H9 (cell line): Measurements from ENCODE around the gene SPOCD1. TPM values are rescaled to one million over a fixed set of nuclear protein-coding genes. Genes with fewer than 3 reads are reported as not detected.

Experiments
- DNase-seq: peaks from one replicate; pipeline ENCODE4 v3.0.0-alpha.2; 2017
- H2AFZ ChIP-seq: one replicate; pipeline ENCODE4 v1.6.1; 2013; ENCODE audit warnings: mild to moderate bottlenecking, low read length, control low read depth, moderate library complexity
- H2AK5ac ChIP-seq: 2 replicates; pipeline ENCODE4 v1.6.1; 2013; ENCODE audit warnings: low read length, control low read depth, mixed read lengths; ENCODE audit not compliant: insufficient read length
- H2BK120ac ChIP-seq: one replicate; pipeline ENCODE4 v1.6.1; 2013; ENCODE audit warnings: low read depth, mild to moderate bottlenecking, low read length, control low read depth, inconsistent platforms; ENCODE audit not compliant: poor library complexity, severe bottlenecking
- H2BK12ac ChIP-seq: 2 replicates; pipeline ENCODE4 v1.6.1; 2013; ENCODE audit warnings: low read length, control low read depth, mixed read lengths, low read depth; ENCODE audit not compliant: insufficient read length
- H2BK15ac ChIP-seq: 2 replicates; pipeline ENCODE4 v1.6.1; 2013; ENCODE audit warnings: low read depth, low read length, control low read depth
- H2BK20ac ChIP-seq: one replicate; pipeline ENCODE4 v1.6.1; 2013; ENCODE audit warnings: low read depth, mild to moderate bottlenecking, low read length, control low read depth, inconsistent platforms; ENCODE audit not compliant: poor library complexity, severe bottlenecking
- H2BK5ac ChIP-seq: 2 replicates; pipeline ENCODE4 v1.6.1; 2013; ENCODE audit warnings: low read length, control low read depth, mixed read lengths; ENCODE audit not compliant: insufficient read length
- H3K14ac ChIP-seq: 2 replicates; pipeline ENCODE4 v1.6.1; 2013; ENCODE audit warnings: low read length, control low read depth; ENCODE audit not compliant: insufficient read depth
- H3K18ac ChIP-seq: 2 replicates; pipeline ENCODE4 v1.6.1; 2013; ENCODE audit warnings: low read depth, mild to moderate bottlenecking, mixed read lengths, low read length, control low read depth; ENCODE audit not compliant: insufficient read length
- H3K23ac ChIP-seq: 2 replicates; pipeline ENCODE4 v1.6.1; 2013; ENCODE audit warnings: low read length, control low read depth, mixed read lengths, low read depth; ENCODE audit not compliant: insufficient read length
- H3K23me2 ChIP-seq: 2 replicates; pipeline ENCODE4 v1.6.1; 2013; ENCODE audit warnings: low read depth, mild to moderate bottlenecking, mixed read lengths, low read length, control low read depth; ENCODE audit not compliant: insufficient read length, poor library complexity, severe bottlenecking
- H3K27ac ChIP-seq: 2 replicates; pipeline ENCODE4 v1.5.1; 2013; ENCODE audit warnings: low read length, control low read depth, mixed read lengths, low read depth; ENCODE audit not compliant: insufficient read length
- H3K27me3 ChIP-seq: 2 replicates; pipeline ENCODE4 v1.6.1; 2013; ENCODE audit warnings: low read length, control low read depth, inconsistent platforms; ENCODE audit not compliant: insufficient read depth
- H3K4ac ChIP-seq: 2 replicates; pipeline ENCODE4 v1.6.1; 2013; ENCODE audit warnings: low read depth, mild to moderate bottlenecking, control low read depth, inconsistent platforms, low read length, moderate library complexity
- H3K4me1 ChIP-seq: 2 replicates; pipeline ENCODE4 v1.6.1; 2013; ENCODE audit warnings: low read length, control low read depth, inconsistent platforms; ENCODE audit not compliant: insufficient read depth
- H3K4me2 ChIP-seq: 2 replicates; pipeline ENCODE4 v1.6.1; 2013; ENCODE audit warnings: low read length, control low read depth, mixed read lengths; ENCODE audit not compliant: insufficient read length, insufficient read depth
- H3K56ac ChIP-seq: 2 replicates; pipeline ENCODE4 v1.6.1; 2013; ENCODE audit warnings: low read depth, mild to moderate bottlenecking, mixed read lengths, low read length, control low read depth; ENCODE audit not compliant: insufficient read length
- H3K79me1 ChIP-seq: 2 replicates; pipeline ENCODE4 v1.6.1; 2013; ENCODE audit warnings: low read depth, mild to moderate bottlenecking, moderate library complexity, low read length, control low read depth, inconsistent platforms; ENCODE audit not compliant: insufficient read depth, poor library complexity, severe bottlenecking
- H3K79me2 ChIP-seq: 2 replicates; pipeline ENCODE4 v1.6.1; 2013; ENCODE audit warnings: low read length, control low read depth, inconsistent platforms; ENCODE audit not compliant: insufficient read depth
- H3K9ac ChIP-seq: 2 replicates; pipeline ENCODE4 v1.6.1; 2013; ENCODE audit warnings: low read length, control low read depth, mixed read lengths; ENCODE audit not compliant: insufficient read length; ENCODE audit errors: extremely low read depth
- H3K9me3 ChIP-seq: one replicate; pipeline ENCODE4 v1.6.1; 2013; ENCODE audit warnings: low read depth, low read length, inconsistent platforms; ENCODE audit not compliant: control insufficient read depth
- H3T11ph ChIP-seq: one replicate; pipeline ENCODE4 v1.6.1; 2013; ENCODE audit warnings: mild to moderate bottlenecking, low read length, control low read depth, inconsistent platforms
- H4K20me1 ChIP-seq: one replicate; pipeline ENCODE4 v1.6.1; 2013; ENCODE audit not compliant: control insufficient read depth, insufficient read length, insufficient read depth
- H4K5ac ChIP-seq: 2 replicates; pipeline ENCODE4 v1.6.1; 2013; ENCODE audit warnings: low read depth, mild to moderate bottlenecking, mixed read lengths, low read length, control low read depth; ENCODE audit not compliant: insufficient read length
- H4K8ac ChIP-seq: replicated peaks from 2 replicates; pipeline ENCODE4 v1.6.1; 2013; ENCODE audit warnings: low read length, control low read depth, mixed read lengths, low read depth; ENCODE audit not compliant: insufficient read length
- H4K91ac ChIP-seq: 2 replicates; pipeline ENCODE4 v1.6.1; 2013; ENCODE audit warnings: low read depth, mild to moderate bottlenecking, moderate library complexity, mixed read lengths, low read length, control low read depth; ENCODE audit not compliant: insufficient read length
- H3K27ac Mint-ChIP-seq, 3 experiments: 2 replicates in 2 of 3; 3 replicates in 1 of 3; pipeline ENCODE4 v1.8.0; 2020 to 2021; ENCODE audit warnings: mixed read lengths in 3 of 3, mild to moderate bottlenecking in 1 of 3, moderate library complexity in 1 of 3
- H3K27me3 Mint-ChIP-seq: 2 replicates; pipeline ENCODE4 v1.8.0; 2021; ENCODE audit warnings: low read depth, mild to moderate bottlenecking, moderate library complexity, mixed read lengths
- H3K36me3 Mint-ChIP-seq, 3 experiments: 2 replicates in 2 of 3; 3 replicates in 1 of 3; pipeline ENCODE4 v1.8.0; 2020 to 2021; ENCODE audit warnings: low read depth in 3 of 3, mixed read lengths in 3 of 3; ENCODE audit not compliant: insufficient read depth in 1 of 3
- H3K4me1 Mint-ChIP-seq, 2 experiments: 2 replicates each; pipeline ENCODE4 v1.8.0; 2020; ENCODE audit warnings: mixed read lengths in 2 of 2
- H3K4me3 Mint-ChIP-seq, 2 experiments: 2 replicates in 1 of 2; 3 replicates in 1 of 2; pipeline ENCODE4 v1.8.0; 2020 to 2021; ENCODE audit warnings: mild to moderate bottlenecking in 2 of 2, mixed read lengths in 2 of 2, moderate library complexity in 1 of 2
- H3K9me3 Mint-ChIP-seq, 2 experiments: 2 replicates in 1 of 2; 3 replicates in 1 of 2; pipeline ENCODE4 v1.8.0; 2020; ENCODE audit warnings: mild to moderate bottlenecking in 2 of 2, mixed read lengths in 2 of 2, moderate library complexity in 1 of 2
- CTCF ChIP-seq: fragments of 200-600 bp; sonication (generic); conservative IDR thresholded peaks from 3 replicates; pipeline ENCODE4 v1.8.0; 2021; ENCODE audit warnings: antibody characterized with exemption, mild to moderate bottlenecking
- WGBS: extraction: QIAGEN DNeasy Blood & Tissue Kit; methylation state at CpG from one replicate; pipeline ENCODE4 v1.1.7; 2013; ENCODE audit warnings: missing lambda C conversion rate, low lambda C conversion rate, mixed read lengths; ENCODE audit not compliant: insufficient read length; ENCODE audit errors: extremely low coverage; 5-methylcytosine and 5-hydroxymethylcytosine counted together
- total RNA-seq: library from RNA; stranded (reverse); gene quantifications from 2 replicates; pipeline ENCODE4 v1.2.1, GENCODE V29; 2021

The SPOCD1 gene
- total RNA-seq, 1 experiment from 2014 or later: 1.5 TPM

GRCh38 chr1:31749785-31750735 is 65.8 kb downstream of the SPOCD1 start:
- no peak overlapping the region for H3K4ac ChIP-seq
- no peaks in the 10 kb centered on the region for H3K9me3 ChIP-seq
- H3K9ac ChIP-seq: no peak overlapping the region
- peak overlapping the region in 1 of 3 experiments; percentile 68; a peak in 2 of 7 replicates for H3K27ac Mint-ChIP-seq
- no peak overlapping the region for H3K4me2 ChIP-seq
- H3K56ac ChIP-seq: no peak overlapping the region
- no peak overlapping the region for H2AFZ ChIP-seq
- no peaks in the 10 kb centered on the region for H3K79me2 ChIP-seq
- no peak overlapping the region for H2BK20ac ChIP-seq
- no peak overlapping the region for H4K91ac ChIP-seq
- no peak for TF ChIP-seq CTCF
- H3K27ac ChIP-seq: no peak overlapping the region
- H3K14ac ChIP-seq: no peak overlapping the region
- peaks cover 7% of the 10 kb centered on the region; the same call in 1 of the 2 replicates for H3K4me1 ChIP-seq
- H3K4me3 Mint-ChIP-seq: peak overlapping the region in 1 of 2 experiments; percentile 21; a peak in 1 of 5 replicates
- H3K23me2 ChIP-seq: no peaks in the 10 kb centered on the region
- no peak overlapping the region for H2BK12ac ChIP-seq
- H3K23ac ChIP-seq: no peak overlapping the region
- H3K9me3 Mint-ChIP-seq: no peaks in the 10 kb centered on the region; a peak in 1 of 5 replicates
- no peak overlapping the region for H4K5ac ChIP-seq
- no peak overlapping the region for H3T11ph ChIP-seq
- no peaks in the 10 kb centered on the region; a peak in 1 of 7 replicates for H3K36me3 Mint-ChIP-seq
- no CpG with 5 or more reads among the region's 7 CpGs for WGBS
- H3K79me1 ChIP-seq: no peaks in the 10 kb centered on the region
- no peak overlapping the region for H2BK5ac ChIP-seq
- peaks cover 48 to 49% of the 10 kb centered on the region in 2 experiments for H3K4me1 Mint-ChIP-seq
- H4K8ac ChIP-seq: no peak overlapping the region
- H3K18ac ChIP-seq: no peak overlapping the region
- DNase-seq: no peak
- H2BK15ac ChIP-seq: no peak overlapping the region
- H3K27me3 Mint-ChIP-seq: 0 out of 2 replicates have a peak, but pooled peaks cover 2% of the 10 kb centered on the region
- H2AK5ac ChIP-seq: no peak overlapping the region
- no peak overlapping the region for H2BK120ac ChIP-seq
- H3K27me3 ChIP-seq: no peaks in the 10 kb centered on the region
- H4K20me1 ChIP-seq: no peaks in the 10 kb centered on the region
